ENCODE data around the gene NECTIN3.

NECTIN3 gene

DNA sequence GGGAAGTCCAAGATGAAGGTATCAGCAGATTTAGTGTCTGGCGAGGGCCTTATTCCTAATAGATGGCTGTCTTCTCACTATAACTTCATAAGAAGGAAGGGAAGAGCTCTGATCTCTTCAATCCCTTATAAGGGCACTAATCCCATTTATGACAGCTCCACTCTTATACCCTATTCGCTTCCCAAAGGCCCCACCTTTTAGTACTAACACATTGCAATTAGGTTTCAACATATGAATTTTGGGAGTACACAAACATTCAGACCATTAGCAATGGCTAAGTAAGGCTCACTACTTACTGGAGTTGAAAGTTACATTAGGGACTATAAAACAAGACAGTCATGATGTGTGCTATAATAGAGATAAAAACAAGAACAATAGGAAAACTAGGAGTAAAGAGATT lies 118.9 kb downstream of the NECTIN3 start:
- Histone ChIP-seq H3K27ac (ENCODE audit: low read depth, low read length) (no peak overlapping the region), H3K4me1 (ENCODE audit: control insufficient read depth, low read depth, low read length) (no peaks in the 10 kb centered on the region), H3K36me3 (ENCODE audit: control insufficient read depth, insufficient read depth, low read length) (no peaks in the 10 kb centered on the region)

GRCh38 chr3:111193472-111193871 lies 121.9 kb downstream of the NECTIN3 start:
- H3K4me3 ChIP-seq (ENCODE audit: low read length) = no peak overlapping the region
- no peak overlapping the region for H4K5ac ChIP-seq (ENCODE audit: low read length)
- H4K8ac ChIP-seq (ENCODE audit: low read depth, low read length) = no peak overlapping the region
- DNase-seq = no peak
- H2BK15ac ChIP-seq (replicated peaks; ENCODE audit: low read depth) = no peak overlapping the region
- no peak overlapping the region for H2AK5ac ChIP-seq (ENCODE audit: low read length)
- no peaks in the 10 kb centered on the region for H3K4me1 ChIP-seq (ENCODE audit: control insufficient read depth, low read depth, low read length)
- H3K79me1 ChIP-seq (ENCODE audit: low read length) = no peaks in the 10 kb centered on the region
- H3K9ac ChIP-seq (ENCODE audit: low read length) = no peak overlapping the region
- no peaks in the 10 kb centered on the region for H3K79me2 ChIP-seq (ENCODE audit: control insufficient read depth, insufficient read depth, low read length)
- no peaks in the 10 kb centered on the region for H3K27me3 ChIP-seq (ENCODE audit: insufficient read depth, low read length, poor library complexity)
- WGBS (ENCODE audit: extremely low coverage, insufficient coverage, low lambda C conversion rate) = no CpG with 5 or more reads among the region's 3 CpGs
- no peak overlapping the region for H3K18ac ChIP-seq (ENCODE audit: low read length)
- H3K27ac ChIP-seq (ENCODE audit: low read depth, low read length) = no peak overlapping the region
- H3K56ac ChIP-seq (ENCODE audit: low read length) = no peak overlapping the region
- H2BK120ac ChIP-seq (ENCODE audit: low read depth, low read length) = no peak overlapping the region
- no peak overlapping the region for H3K23ac ChIP-seq (ENCODE audit: low read length)
- H3K36me3 ChIP-seq (ENCODE audit: control insufficient read depth, insufficient read depth, low read length) = no peaks in the 10 kb centered on the region
- H2BK5ac ChIP-seq (ENCODE audit: low read length) = no peak overlapping the region
- H3K4me2 ChIP-seq (ENCODE audit: low read length) = no peak overlapping the region
- no peak overlapping the region for H3K4ac ChIP-seq (ENCODE audit: low read depth, low read length)

More for the DNA sequence above, 118.9 kb downstream of the NECTIN3 start:
- Histone ChIP-seq H2BK5ac (ENCODE audit: low read length) (no peak overlapping the region), H3K23ac (ENCODE audit: low read length) (no peak overlapping the region), H3K79me1 (ENCODE audit: low read length) (no peaks in the 10 kb centered on the region), H3K4me3 (ENCODE audit: low read length) (no peak overlapping the region), H2BK120ac (ENCODE audit: low read depth, low read length) (no peak overlapping the region), H3K27me3 (ENCODE audit: insufficient read depth, low read length, poor library complexity) (no peaks in the 10 kb centered on the region), H4K8ac (ENCODE audit: low read depth, low read length) (no peak overlapping the region), H3K4me2 (ENCODE audit: low read length) (no peak overlapping the region), H3K4ac (ENCODE audit: low read depth, low read length) (no peak overlapping the region), H2AK5ac (ENCODE audit: low read length) (no peak overlapping the region), H3K18ac (ENCODE audit: low read length) (no peak overlapping the region), H3K79me2 (ENCODE audit: control insufficient read depth, insufficient read depth, low read length) (no peaks in the 10 kb centered on the region), H3K56ac (ENCODE audit: low read length) (no peak overlapping the region), H4K5ac (ENCODE audit: low read length) (no peak overlapping the region), H3K9ac (ENCODE audit: low read length) (no peak overlapping the region), H2BK15ac (replicated peaks; ENCODE audit: low read depth) (no peak overlapping the region)
- WGBS (ENCODE audit: extremely low coverage, insufficient coverage, low lambda C conversion rate) = no CpG with 5 or more reads among the region's 2 CpGs
- DNase-seq = no peak

- DNase-seq = no peak
- H2BK15ac ChIP-seq (replicated peaks; ENCODE audit: low read depth) = no peak overlapping the region
Observed at GRCh38 chr3:111194048-111194447, 122.4 kb downstream of the NECTIN3 start.

DNA sequence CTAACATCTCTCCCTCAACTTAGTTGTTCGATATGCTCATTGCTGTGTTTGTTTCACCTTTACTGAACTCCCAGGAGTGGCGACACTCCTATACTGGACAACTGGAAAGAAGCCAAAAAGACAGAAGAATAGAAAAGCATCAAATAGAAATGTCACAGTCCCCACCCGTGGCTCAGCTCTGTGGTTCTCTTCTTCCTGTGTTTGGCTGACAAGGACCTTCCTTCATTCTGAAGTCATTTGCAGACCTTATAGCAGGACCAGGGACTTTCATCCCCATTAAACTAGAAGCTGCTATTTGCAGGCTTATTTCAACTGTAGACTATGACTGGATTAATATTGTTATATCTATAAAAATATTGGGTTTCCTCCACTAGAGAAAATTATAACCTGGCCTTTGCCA lies 125.9 kb downstream of the NECTIN3 start:
- no peak for DNase-seq
- H3K18ac ChIP-seq (ENCODE audit: low read length) = no peak overlapping the region
- no peaks in the 10 kb centered on the region for H3K79me2 ChIP-seq (ENCODE audit: control insufficient read depth, insufficient read depth, low read length)
- H3K4me2 ChIP-seq (ENCODE audit: low read length) = no peak overlapping the region
- H2BK15ac ChIP-seq (replicated peaks; ENCODE audit: low read depth) = no peak overlapping the region
- H3K4ac ChIP-seq (ENCODE audit: low read depth, low read length) = no peak overlapping the region
- H2AK5ac ChIP-seq (ENCODE audit: low read length) = no peak overlapping the region
- no peaks in the 10 kb centered on the region for H3K27me3 ChIP-seq (ENCODE audit: insufficient read depth, low read length, poor library complexity)
- no peak overlapping the region for H3K23ac ChIP-seq (ENCODE audit: low read length)
- H3K4me1 ChIP-seq (ENCODE audit: control insufficient read depth, low read depth, low read length) = no peaks in the 10 kb centered on the region
- H3K79me1 ChIP-seq (ENCODE audit: low read length) = no peaks in the 10 kb centered on the region
- H3K56ac ChIP-seq (ENCODE audit: low read length) = no peak overlapping the region
- H3K36me3 ChIP-seq (ENCODE audit: control insufficient read depth, insufficient read depth, low read length) = no peaks in the 10 kb centered on the region
- no peak overlapping the region for H2BK120ac ChIP-seq (ENCODE audit: low read depth, low read length)
- H2BK5ac ChIP-seq (ENCODE audit: low read length) = no peak overlapping the region
- no peak overlapping the region for H3K4me3 ChIP-seq (ENCODE audit: low read length)
- H3K9ac ChIP-seq (ENCODE audit: low read length) = no peak overlapping the region
- WGBS (ENCODE audit: extremely low coverage, insufficient coverage, low lambda C conversion rate) = no CpG with 5 or more reads among the region's 3 CpGs
- no peak overlapping the region for H4K5ac ChIP-seq (ENCODE audit: low read length)
- no peak overlapping the region for H3K27ac ChIP-seq (ENCODE audit: low read depth, low read length)
- H4K8ac ChIP-seq (ENCODE audit: low read depth, low read length) = no peak overlapping the region

More at GRCh38 chr3:111194048-111194447, 122.4 kb downstream of the NECTIN3 start:
- Histone ChIP-seq H2AK5ac (ENCODE audit: low read length) (no peak overlapping the region), H3K79me2 (ENCODE audit: control insufficient read depth, insufficient read depth, low read length) (no peaks in the 10 kb centered on the region), H3K18ac (ENCODE audit: low read length) (no peak overlapping the region), H3K4me3 (ENCODE audit: low read length) (no peak overlapping the region), H3K4ac (ENCODE audit: low read depth, low read length) (no peak overlapping the region), H3K79me1 (ENCODE audit: low read length) (no peaks in the 10 kb centered on the region), H3K4me1 (ENCODE audit: control insufficient read depth, low read depth, low read length) (no peaks in the 10 kb centered on the region), H4K5ac (ENCODE audit: low read length) (no peak overlapping the region), H2BK120ac (ENCODE audit: low read depth, low read length) (no peak overlapping the region), H3K4me2 (ENCODE audit: low read length) (no peak overlapping the region), H2BK5ac (ENCODE audit: low read length) (no peak overlapping the region), H3K36me3 (ENCODE audit: control insufficient read depth, insufficient read depth, low read length) (no peaks in the 10 kb centered on the region), H3K56ac (ENCODE audit: low read length) (no peak overlapping the region), H3K27me3 (ENCODE audit: insufficient read depth, low read length, poor library complexity) (no peaks in the 10 kb centered on the region), H3K9ac (ENCODE audit: low read length) (no peak overlapping the region), H3K23ac (ENCODE audit: low read length) (no peak overlapping the region), H4K8ac (ENCODE audit: low read depth, low read length) (no peak overlapping the region), H3K27ac (ENCODE audit: low read depth, low read length) (no peak overlapping the region)
- no CpG with 5 or more reads among the region's 1 CpG for WGBS (ENCODE audit: extremely low coverage, insufficient coverage, low lambda C conversion rate)

- Histone ChIP-seq H3K36me3 (ENCODE audit: control insufficient read depth, insufficient read depth, low read length) (no peaks in the 10 kb centered on the region), H3K4me1 (ENCODE audit: control insufficient read depth, low read depth, low read length) (no peaks in the 10 kb centered on the region), H4K5ac (ENCODE audit: low read length) (no peak overlapping the region), H3K18ac (ENCODE audit: low read length) (no peak overlapping the region), H3K27me3 (ENCODE audit: insufficient read depth, low read length, poor library complexity) (no peaks in the 10 kb centered on the region), H3K79me1 (ENCODE audit: low read length) (no peaks in the 10 kb centered on the region), H3K23ac (ENCODE audit: low read length) (no peak overlapping the region), H3K4me2 (ENCODE audit: low read length) (no peak overlapping the region), H2BK120ac (ENCODE audit: low read depth, low read length) (no peak overlapping the region), H3K9ac (ENCODE audit: low read length) (no peak overlapping the region), H3K56ac (ENCODE audit: low read length) (no peak overlapping the region), H2AK5ac (ENCODE audit: low read length) (no peak overlapping the region), H3K79me2 (ENCODE audit: control insufficient read depth, insufficient read depth, low read length) (no peaks in the 10 kb centered on the region), H3K4ac (ENCODE audit: low read depth, low read length) (no peak overlapping the region), H3K27ac (ENCODE audit: low read depth, low read length) (no peak overlapping the region), H2BK15ac (replicated peaks; ENCODE audit: low read depth) (no peak overlapping the region), H4K8ac (ENCODE audit: low read depth, low read length) (no peak overlapping the region), H2BK5ac (ENCODE audit: low read length) (no peak overlapping the region), H3K4me3 (ENCODE audit: low read length) (no peak overlapping the region)
- peak; percentile 8 for DNase-seq
Observed at GRCh38 chr3:111200027-111200426, 128.4 kb downstream of the NECTIN3 start.

DNA sequence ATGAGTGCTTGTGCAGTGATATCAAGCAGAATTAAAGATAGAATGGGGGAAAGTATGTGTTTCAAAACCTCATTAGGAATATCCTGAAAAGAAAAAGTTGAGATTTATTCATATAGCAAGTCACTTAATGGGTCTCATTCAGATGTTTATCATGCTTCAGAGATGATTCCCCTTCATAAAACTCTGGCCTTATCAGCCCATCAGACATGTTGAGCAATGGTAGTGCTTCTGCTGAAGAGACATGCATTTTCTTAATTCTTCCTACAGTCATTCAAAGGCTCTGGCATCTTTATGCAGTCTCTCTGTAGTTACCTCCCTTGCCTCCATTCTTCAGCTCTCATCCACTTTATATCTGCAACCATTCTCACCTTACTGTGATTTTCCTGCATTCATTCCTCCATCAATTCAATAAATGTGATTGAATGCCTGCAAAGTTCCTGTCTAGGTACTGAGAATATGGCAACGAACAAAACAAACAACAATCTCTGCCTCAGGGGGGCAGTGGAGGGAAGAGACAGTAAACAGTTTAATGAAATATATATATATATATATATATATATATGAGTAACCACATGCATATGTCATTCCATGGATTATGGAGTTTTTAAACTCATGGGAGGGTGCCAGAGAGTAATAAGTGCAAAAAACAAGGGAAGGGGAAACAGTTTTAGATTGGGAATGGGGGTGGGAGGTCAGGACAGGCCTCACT lies 138.5 kb downstream of the NECTIN3 start:
- Histone ChIP-seq H4K5ac (ENCODE audit: low read length) (no peak overlapping the region), H4K8ac (ENCODE audit: low read depth, low read length) (no peak overlapping the region), H2BK5ac (ENCODE audit: low read length) (no peak overlapping the region), H3K4me1 (ENCODE audit: control insufficient read depth, low read depth, low read length) (peaks cover 7% of the 10 kb centered on the region), H2BK15ac (replicated peaks; ENCODE audit: low read depth) (no peak overlapping the region), H3K4me3 (ENCODE audit: low read length) (no peak overlapping the region), H3K9ac (ENCODE audit: low read length) (no peak overlapping the region), H3K27me3 (ENCODE audit: insufficient read depth, low read length, poor library complexity) (no peaks in the 10 kb centered on the region), H2AK5ac (ENCODE audit: low read length) (no peak overlapping the region), H3K4ac (ENCODE audit: low read depth, low read length) (no peak overlapping the region), H3K27ac (ENCODE audit: low read depth, low read length) (peak overlapping the region; percentile 63), H3K79me2 (ENCODE audit: control insufficient read depth, insufficient read depth, low read length) (no peaks in the 10 kb centered on the region), H3K18ac (ENCODE audit: low read length) (no peak overlapping the region), H3K36me3 (ENCODE audit: control insufficient read depth, insufficient read depth, low read length) (no peaks in the 10 kb centered on the region), H3K23ac (ENCODE audit: low read length) (no peak overlapping the region), H3K79me1 (ENCODE audit: low read length) (no peaks in the 10 kb centered on the region), H3K56ac (ENCODE audit: low read length) (no peak overlapping the region), H2BK120ac (ENCODE audit: low read depth, low read length) (no peak overlapping the region), H3K4me2 (ENCODE audit: low read length) (no peak overlapping the region)
- DNase-seq = peak; percentile 20
- no CpG with 5 or more reads among the region's 1 CpG for WGBS (ENCODE audit: extremely low coverage, insufficient coverage, low lambda C conversion rate)
